ENCODE results near the gene MAPK14.
"Not testable (repeated sequence)": the region's sequence is repeated elsewhere in the genome, so short reads cannot be mapped to it uniquely, and the experiment has no call there.

The MAPK14 gene

GRCh38 chr6:36070252-36070651 is 42.6 kb downstream of the MAPK14 start:
- DNase-seq: no peak

- no peak for DNase-seq
Observed at GRCh38 chr6:36071281-36071680, 43.7 kb downstream of the MAPK14 start.

- DNase-seq: no peak
Observed at GRCh38 chr6:36071714-36072113, 44.1 kb downstream of the MAPK14 start.

GRCh38 chr6:36072681-36073080 is 45.1 kb downstream of the MAPK14 start:
- no peak for DNase-seq

- no peak for DNase-seq
Observed at GRCh38 chr6:36073587-36073986, 46.0 kb downstream of the MAPK14 start.

- DNase-seq: no peak
Observed at GRCh38 chr6:36075656-36076055, 48.0 kb downstream of the MAPK14 start.

GRCh38 chr6:36076178-36077063 is 48.8 kb downstream of the MAPK14 start:
- no peak for DNase-seq

GRCh38 chr6:36078159-36078558 is 50.6 kb downstream of the MAPK14 start:
- no peak for DNase-seq

GRCh38 chr6:36079601-36080000 is 52.0 kb downstream of the MAPK14 start:
- DNase-seq: no peak

GRCh38 chr6:36082318-36082717 is 54.7 kb downstream of the MAPK14 start:
- DNase-seq: no peak

- DNase-seq: no peak
Observed at GRCh38 chr6:36083446-36083845, 55.8 kb downstream of the MAPK14 start.

- not testable (repeated sequence) for DNase-seq
Observed at GRCh38 chr6:36088204-36088603, 60.6 kb downstream of the MAPK14 start.

- no peak for DNase-seq
Observed at GRCh38 chr6:36089048-36089447, 61.4 kb downstream of the MAPK14 start.

- DNase-seq: no peak
Observed at GRCh38 chr6:36094238-36094637, 66.6 kb downstream of the MAPK14 start.

- peak; percentile 65 for DNase-seq
Observed at GRCh38 chr6:36094753-36095496, 67.3 kb downstream of the MAPK14 start.

- no peak for DNase-seq
Observed at GRCh38 chr6:36095497-36096391, 68.1 kb downstream of the MAPK14 start.

GRCh38 chr6:36098253-36098919 is 70.8 kb downstream of the MAPK14 start:
- DNase-seq: no peak

GRCh38 chr6:36098920-36099647 is 71.5 kb downstream of the MAPK14 start:
- DNase-seq: no peak

- DNase-seq: no peak
Observed at GRCh38 chr6:36099869-36100483, 72.4 kb downstream of the MAPK14 start.

- no peak for DNase-seq
Observed at GRCh38 chr6:36101691-36102090, 74.1 kb downstream of the MAPK14 start.

GRCh38 chr6:36102853-36103252 is 75.2 kb downstream of the MAPK14 start:
- no peak for DNase-seq
